ENCODE measurements around the gene PLB1.

DNA sequence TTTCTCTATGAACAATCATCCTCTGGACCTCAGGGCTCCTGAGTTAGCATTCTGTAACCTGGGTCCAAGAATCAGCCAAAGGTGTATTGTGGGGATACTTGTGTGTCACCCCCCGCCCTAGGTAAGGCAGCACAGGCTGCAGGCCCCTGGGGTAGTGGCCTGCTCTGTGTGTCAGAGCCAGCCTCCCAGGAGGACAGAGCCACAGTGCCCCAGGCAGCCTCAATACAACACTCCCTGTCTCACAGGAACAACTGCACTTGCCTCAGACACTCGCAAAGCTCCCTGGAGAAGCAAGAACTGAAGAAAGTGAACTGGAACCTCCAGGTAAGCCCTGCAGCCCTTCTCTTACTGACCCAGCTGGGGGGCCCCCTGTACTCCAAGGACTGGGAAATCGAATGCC is 134.5 kb downstream of the PLB1 start:
- TF ChIP-seq, protein P1, sequence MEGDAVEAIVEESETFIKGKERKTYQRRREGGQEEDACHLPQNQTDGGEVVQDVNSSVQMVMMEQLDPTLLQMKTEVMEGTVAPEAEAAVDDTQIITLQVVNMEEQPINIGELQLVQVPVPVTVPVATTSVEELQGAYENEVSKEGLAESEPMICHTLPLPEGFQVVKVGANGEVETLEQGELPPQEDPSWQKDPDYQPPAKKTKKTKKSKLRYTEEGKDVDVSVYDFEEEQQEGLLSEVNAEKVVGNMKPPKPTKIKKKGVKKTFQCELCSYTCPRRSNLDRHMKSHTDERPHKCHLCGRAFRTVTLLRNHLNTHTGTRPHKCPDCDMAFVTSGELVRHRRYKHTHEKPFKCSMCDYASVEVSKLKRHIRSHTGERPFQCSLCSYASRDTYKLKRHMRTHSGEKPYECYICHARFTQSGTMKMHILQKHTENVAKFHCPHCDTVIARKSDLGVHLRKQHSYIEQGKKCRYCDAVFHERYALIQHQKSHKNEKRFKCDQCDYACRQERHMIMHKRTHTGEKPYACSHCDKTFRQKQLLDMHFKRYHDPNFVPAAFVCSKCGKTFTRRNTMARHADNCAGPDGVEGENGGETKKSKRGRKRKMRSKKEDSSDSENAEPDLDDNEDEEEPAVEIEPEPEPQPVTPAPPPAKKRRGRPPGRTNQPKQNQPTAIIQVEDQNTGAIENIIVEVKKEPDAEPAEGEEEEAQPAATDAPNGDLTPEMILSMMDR (conservative IDR thresholded peaks at IDR 0.05; ENCODE audit: low read depth, low read length), result no peak
- TF ChIP-seq EZH2 (IDR thresholded peaks at IDR 0.05; ENCODE audit: low read length, unreplicated experiment), result no peak
